ENCODE data around the gene TNFRSF1A. TPM values are rescaled to one million over a fixed set of nuclear protein-coding genes. Genes with fewer than 3 reads are reported as not detected.

Gene TNFRSF1A
- total RNA-seq, 1 experiment from 2014 or later = 108 TPM

DNA sequence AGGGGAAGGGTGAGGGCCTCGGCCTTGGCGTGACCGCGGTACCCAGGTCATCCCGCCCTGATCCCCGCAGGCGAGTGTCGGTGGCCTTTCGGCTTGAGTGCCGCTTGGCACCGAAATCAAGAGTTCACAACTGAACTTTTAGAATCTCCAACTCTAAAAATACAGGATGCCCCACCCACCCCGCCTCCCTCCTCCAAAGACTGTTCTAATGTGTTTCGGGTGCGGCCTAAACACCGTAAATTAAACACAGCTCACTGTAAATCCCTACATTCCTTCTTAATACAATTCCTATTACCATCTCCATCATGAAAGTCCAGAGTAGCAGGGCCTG lies 22.1 kb upstream of the TNFRSF1A start:
- H3K27ac ChIP-seq (ENCODE audit: low read length) = peak overlapping the region; percentile 82
- CTCF ChIA-PET = no interaction called here
- no TSS peak for BruUV-seq (replicated peaks)
- no peaks in the 10 kb centered on the region for H3K36me3 ChIP-seq (ENCODE audit: control insufficient read depth, insufficient read depth, low read length)
- H3K9me3 ChIP-seq (ENCODE audit: control insufficient read depth, insufficient read depth, low read depth, low read length) = no peaks in the 10 kb centered on the region
- peaks cover 21% of the 10 kb centered on the region for H3K4me1 ChIP-seq (ENCODE audit: control insufficient read depth, insufficient read depth, low read length)
- DNase-seq (ENCODE audit: low read depth, low spot score) = no peak
- peak; percentile 17 for ATAC-seq
- in situ Hi-C loops (cut with HindIII; ENCODE audit: low pct_unique_long_range_greater_than_20kb, low sequenced_read_pairs) (no loop called here), intact Hi-C loops (cut with micrococcal nuclease; ENCODE audit: unreplicated experiment) (no loop called here)
- TF ChIP-seq, protein P1, sequence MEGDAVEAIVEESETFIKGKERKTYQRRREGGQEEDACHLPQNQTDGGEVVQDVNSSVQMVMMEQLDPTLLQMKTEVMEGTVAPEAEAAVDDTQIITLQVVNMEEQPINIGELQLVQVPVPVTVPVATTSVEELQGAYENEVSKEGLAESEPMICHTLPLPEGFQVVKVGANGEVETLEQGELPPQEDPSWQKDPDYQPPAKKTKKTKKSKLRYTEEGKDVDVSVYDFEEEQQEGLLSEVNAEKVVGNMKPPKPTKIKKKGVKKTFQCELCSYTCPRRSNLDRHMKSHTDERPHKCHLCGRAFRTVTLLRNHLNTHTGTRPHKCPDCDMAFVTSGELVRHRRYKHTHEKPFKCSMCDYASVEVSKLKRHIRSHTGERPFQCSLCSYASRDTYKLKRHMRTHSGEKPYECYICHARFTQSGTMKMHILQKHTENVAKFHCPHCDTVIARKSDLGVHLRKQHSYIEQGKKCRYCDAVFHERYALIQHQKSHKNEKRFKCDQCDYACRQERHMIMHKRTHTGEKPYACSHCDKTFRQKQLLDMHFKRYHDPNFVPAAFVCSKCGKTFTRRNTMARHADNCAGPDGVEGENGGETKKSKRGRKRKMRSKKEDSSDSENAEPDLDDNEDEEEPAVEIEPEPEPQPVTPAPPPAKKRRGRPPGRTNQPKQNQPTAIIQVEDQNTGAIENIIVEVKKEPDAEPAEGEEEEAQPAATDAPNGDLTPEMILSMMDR (IDR thresholded peaks at IDR 0.05) = no peak
- POLR2A ChIA-PET = no interaction called here
- H3K27me3 ChIP-seq (ENCODE audit: control insufficient read depth, insufficient read depth, low read length) = no peaks in the 10 kb centered on the region
- H3K4me3 ChIP-seq (ENCODE audit: low read depth in 2 of 2, low read length in 2 of 2) = peak overlapping the region; percentile 50 to 67

DNA sequence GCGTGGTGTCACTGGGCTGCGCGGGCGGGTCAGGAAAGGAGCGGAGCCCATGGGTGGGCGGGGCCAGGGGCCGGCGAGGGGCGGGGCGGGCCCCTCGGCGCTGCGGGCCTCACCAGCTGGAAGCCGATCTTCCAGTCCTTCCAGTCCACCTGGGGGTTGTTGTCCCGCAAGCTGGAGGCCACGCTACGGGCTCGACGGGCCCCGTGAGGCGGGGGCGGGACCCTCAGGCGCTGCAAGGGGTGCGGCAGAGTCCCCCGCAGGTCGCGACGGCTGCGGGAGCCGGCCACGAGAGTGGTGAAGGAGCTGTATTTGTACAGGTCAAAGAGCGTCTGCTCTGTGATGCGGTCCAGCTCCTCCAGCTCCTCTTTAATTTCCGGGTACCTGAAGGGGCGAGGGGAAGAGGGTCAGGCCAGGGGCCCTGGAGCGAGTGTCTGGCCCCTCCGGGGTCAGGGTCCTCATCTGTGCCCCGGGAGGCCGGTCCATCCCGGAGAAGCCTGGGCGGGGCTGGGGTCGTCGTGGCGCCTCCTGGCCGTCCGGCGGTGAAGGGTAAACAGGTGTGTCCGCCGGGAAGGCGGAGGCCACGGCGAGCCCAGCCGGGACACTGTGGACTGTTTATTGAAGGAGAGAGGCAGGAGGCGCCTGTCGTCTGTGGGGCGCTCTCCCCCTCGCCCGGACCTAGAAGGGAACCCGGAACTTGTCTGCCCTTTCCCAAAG lies 21.6 kb upstream of the TNFRSF1A start:
- peak overlapping the region; percentile 82 for H3K27ac ChIP-seq (ENCODE audit: low read length)

DNA sequence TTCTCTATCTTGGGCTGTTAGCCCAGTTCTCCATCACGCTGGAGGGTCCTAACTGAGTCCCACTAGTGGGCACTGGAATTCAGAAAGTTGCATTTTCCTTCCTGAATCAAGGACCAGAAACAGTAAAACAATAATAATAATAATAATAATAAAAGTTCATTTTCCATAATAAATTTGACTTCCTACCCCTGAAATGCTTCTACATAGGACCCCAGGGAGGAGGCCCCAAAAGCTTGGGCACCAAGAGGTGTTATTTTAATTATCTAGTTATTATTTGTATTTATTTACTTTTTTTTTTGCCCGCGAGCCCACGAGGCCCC lies 21.1 kb upstream of the TNFRSF1A start:
- intact Hi-C loops (cut with micrococcal nuclease; ENCODE audit: unreplicated experiment) = no loop called here
- no TSS peak for BruUV-seq (replicated peaks)
- ChIA-PET POLR2A (interaction anchor here (0.5 to 0.8 kb wide), 2 partner anchors 14 to 37 kb away, joined by 3 to 4 read pairs; no protein-coding TSS in a partner anchor), CTCF (interaction anchor here (1.1 kb wide), 1 partner anchor 37 kb away, joined by 7 read pairs; no protein-coding TSS in a partner anchor)
- H3K27me3 ChIP-seq (ENCODE audit: control insufficient read depth, insufficient read depth, low read length) = no peaks in the 10 kb centered on the region
- DNase-seq (ENCODE audit: low read depth, low spot score) (no peak), ATAC-seq (no peak)
- no peaks in the 10 kb centered on the region for H3K36me3 ChIP-seq (ENCODE audit: control insufficient read depth, insufficient read depth, low read length)
- H3K4me3 ChIP-seq (ENCODE audit: low read depth in 2 of 2, low read length in 2 of 2) = peak overlapping the region in 1 of 2 experiments; percentile 26; a peak in 1 of 4 replicates
- TF ChIP-seq SIN3A (IDR thresholded peaks at IDR 0.05; ENCODE audit: borderline replicate concordance, insufficient read depth, low read depth, low read length) = no peak
- no peak for TF ChIP-seq TCF7L2 (IDR thresholded peaks at IDR 0.05; ENCODE audit: low read depth, low read length)
- TF ChIP-seq, protein P1 (IDR thresholded peaks at IDR 0.05) = no peak
- no peak for TF ChIP-seq POLR2AphosphoS5 (IDR thresholded peaks at IDR 0.05; ENCODE audit: low read depth, low read length)
- H3K4me1 ChIP-seq (ENCODE audit: control insufficient read depth, insufficient read depth, low read length) = peaks cover 12% of the 10 kb centered on the region
- peak overlapping the region; percentile 77 for H3K27ac ChIP-seq (ENCODE audit: low read length)
- in situ Hi-C loops (cut with HindIII; ENCODE audit: low pct_unique_long_range_greater_than_20kb, low sequenced_read_pairs) = no loop called here
- H3K9me3 ChIP-seq (ENCODE audit: control insufficient read depth, insufficient read depth, low read depth, low read length) = no peaks in the 10 kb centered on the region

More for the DNA sequence above, 21.6 kb upstream of the TNFRSF1A start:
- no peak for DNase-seq (ENCODE audit: low read depth, low spot score)
- peak; percentile 92 for ATAC-seq
- Histone ChIP-seq H3K9me3 (ENCODE audit: control insufficient read depth, insufficient read depth, low read depth, low read length) (no peaks in the 10 kb centered on the region), H3K4me1 (ENCODE audit: control insufficient read depth, insufficient read depth, low read length) (peaks cover 16% of the 10 kb centered on the region), H3K36me3 (ENCODE audit: control insufficient read depth, insufficient read depth, low read length) (no peaks in the 10 kb centered on the region), H3K4me3 (ENCODE audit: low read depth in 2 of 2, low read length in 2 of 2) (peak overlapping the region; percentile 50 to 67), H3K27me3 (ENCODE audit: control insufficient read depth, insufficient read depth, low read length) (no peaks in the 10 kb centered on the region)
- CTCF ChIA-PET = interaction anchor here (1.1 kb wide), 1 partner anchor 37 kb away, joined by 7 read pairs; no protein-coding TSS in a partner anchor
- BruUV-seq (replicated peaks) = no TSS peak
- TF ChIP-seq, protein P1 (IDR thresholded peaks at IDR 0.05) = no peak
- TF ChIP-seq POLR2AphosphoS5 (IDR thresholded peaks at IDR 0.05; ENCODE audit: low read depth, low read length) = peak; percentile 68
- in situ Hi-C loops (cut with HindIII; ENCODE audit: low pct_unique_long_range_greater_than_20kb, low sequenced_read_pairs) = no loop called here
- POLR2A ChIA-PET = interaction anchor here (0.5 to 0.8 kb wide), 2 partner anchors 14 to 37 kb away, joined by 3 to 4 read pairs; no protein-coding TSS in a partner anchor
- intact Hi-C loops (cut with micrococcal nuclease; ENCODE audit: unreplicated experiment) = no loop called here
